ENCODE data around the gene AGBL1. TPM values are rescaled to one million over a fixed set of nuclear protein-coding genes. Genes with fewer than 3 reads are reported as not detected.

AGBL1 gene
- total RNA-seq, 1 donor from 2014 or later: not detected

GRCh38 chr15:86127547-86127946, 47.9 kb downstream of the AGBL1 start:
- Histone ChIP-seq H3K9me3 (replicated peaks) (no peaks in the 10 kb centered on the region), H3K4me1 (no peaks in the 10 kb centered on the region), H3K36me3 (no peaks in the 10 kb centered on the region), H3K27ac (replicated peaks) (no peak overlapping the region), H3K4me3 (no peak overlapping the region), H3K27me3 (ENCODE audit: low read depth) (peaks cover 13% of the 10 kb centered on the region)
- TF ChIP-seq CTCF (IDR thresholded peaks at IDR 0.05; ENCODE audit: borderline replicate concordance): no peak
- no peak for DNase-seq
- intact Hi-C loops (cut with micrococcal nuclease): no loop called here

GRCh38 chr15:86135041-86135440, 55.4 kb downstream of the AGBL1 start:
- no peaks in the 10 kb centered on the region for H3K9me3 ChIP-seq (replicated peaks)
- no peaks in the 10 kb centered on the region for H3K27me3 ChIP-seq (ENCODE audit: low read depth)
- DNase-seq: peak; percentile 17
- H3K36me3 ChIP-seq: no peaks in the 10 kb centered on the region
- intact Hi-C loops (cut with micrococcal nuclease): no loop called here
- H3K4me1 ChIP-seq: no peaks in the 10 kb centered on the region
- no peak overlapping the region for H3K4me3 ChIP-seq
- no peak overlapping the region for H3K27ac ChIP-seq (replicated peaks)
- TF ChIP-seq CTCF (IDR thresholded peaks at IDR 0.05; ENCODE audit: borderline replicate concordance): no peak

DNA sequence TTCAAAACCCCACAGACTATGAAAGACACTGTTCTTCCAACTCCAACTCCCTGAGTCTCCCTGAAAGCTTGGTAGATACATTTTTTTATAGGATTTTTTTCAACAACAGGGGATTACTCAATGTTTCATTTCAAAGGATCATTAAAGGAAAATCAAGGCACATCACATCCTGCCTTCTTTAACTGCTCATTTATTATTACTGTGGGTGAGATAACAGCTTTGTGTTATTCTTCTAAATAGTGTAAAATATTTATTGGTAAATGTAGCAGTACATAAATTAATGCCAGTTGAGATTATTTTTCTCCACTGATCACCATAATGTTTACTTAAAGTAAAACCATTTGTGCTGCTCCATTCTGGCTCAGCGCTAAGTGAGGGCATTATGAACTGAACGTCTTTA, 57.2 kb downstream of the AGBL1 start:
- H3K4me1 ChIP-seq: no peaks in the 10 kb centered on the region
- H3K4me3 ChIP-seq: no peak overlapping the region
- no peak for DNase-seq
- intact Hi-C loops (cut with micrococcal nuclease): no loop called here
- TF ChIP-seq CTCF (IDR thresholded peaks at IDR 0.05; ENCODE audit: borderline replicate concordance): no peak
- H3K27ac ChIP-seq (replicated peaks): no peak overlapping the region
- no peaks in the 10 kb centered on the region for H3K27me3 ChIP-seq (ENCODE audit: low read depth)
- no peaks in the 10 kb centered on the region for H3K36me3 ChIP-seq
- no peaks in the 10 kb centered on the region for H3K9me3 ChIP-seq (replicated peaks)

GRCh38 chr15:86138798-86139197, 59.1 kb downstream of the AGBL1 start:
- H3K36me3 ChIP-seq: no peaks in the 10 kb centered on the region
- H3K4me3 ChIP-seq: no peak overlapping the region
- H3K27me3 ChIP-seq (ENCODE audit: low read depth): no peaks in the 10 kb centered on the region
- intact Hi-C loops (cut with micrococcal nuclease): no loop called here
- H3K27ac ChIP-seq (replicated peaks): no peak overlapping the region
- H3K4me1 ChIP-seq: no peaks in the 10 kb centered on the region
- TF ChIP-seq CTCF (IDR thresholded peaks at IDR 0.05; ENCODE audit: borderline replicate concordance): no peak
- DNase-seq: no peak
- H3K9me3 ChIP-seq (replicated peaks): no peaks in the 10 kb centered on the region

DNA sequence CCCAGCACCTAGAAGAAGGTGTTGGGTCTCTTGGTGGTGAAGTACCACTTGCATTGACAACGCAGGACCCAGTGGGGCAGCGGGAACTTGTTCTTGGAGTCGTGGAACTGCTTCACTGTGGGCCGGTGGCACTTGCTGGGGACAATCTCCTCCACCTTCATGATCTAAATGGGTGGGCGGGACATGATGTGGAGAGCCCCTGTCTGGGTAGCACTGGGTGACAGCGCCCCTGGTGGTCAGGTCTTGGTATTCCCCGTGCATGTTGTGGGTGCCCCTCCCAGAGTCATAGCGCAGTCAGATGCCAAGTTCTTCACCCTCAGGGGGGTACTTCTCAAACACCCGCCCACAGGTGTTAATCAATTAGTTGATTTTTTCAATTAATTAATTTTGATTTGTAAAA, 60.2 kb downstream of the AGBL1 start:
- H3K9me3 ChIP-seq (replicated peaks): no peaks in the 10 kb centered on the region
- H3K27ac ChIP-seq (replicated peaks): no peak overlapping the region
- H3K4me3 ChIP-seq: no peak overlapping the region
- no peaks in the 10 kb centered on the region for H3K36me3 ChIP-seq
- no peak for TF ChIP-seq CTCF (IDR thresholded peaks at IDR 0.05; ENCODE audit: borderline replicate concordance)
- no peaks in the 10 kb centered on the region for H3K27me3 ChIP-seq (ENCODE audit: low read depth)
- intact Hi-C loops (cut with micrococcal nuclease): no loop called here
- no peaks in the 10 kb centered on the region for H3K4me1 ChIP-seq
- DNase-seq: no peak

DNA sequence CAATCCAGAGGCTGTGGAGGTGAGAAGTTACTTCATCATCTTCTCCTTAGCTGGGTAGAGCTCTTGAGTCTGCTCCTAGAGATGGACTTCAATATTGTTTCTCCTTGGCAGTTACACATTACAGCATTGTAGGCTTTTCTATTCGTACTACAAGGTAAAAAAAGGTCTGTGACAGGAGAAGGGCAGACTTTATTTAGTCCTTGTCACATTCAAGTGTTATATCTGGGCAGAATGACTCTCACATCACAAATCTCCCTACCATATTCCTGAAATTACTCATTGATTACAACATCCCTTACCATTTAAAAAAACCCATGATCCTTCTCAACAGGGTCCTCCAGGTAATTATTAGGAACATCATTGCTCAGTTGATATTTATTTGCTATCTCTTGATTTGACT, 75.0 kb downstream of the AGBL1 start:
- no peak for DNase-seq
- Histone ChIP-seq H3K27ac (replicated peaks) (no peak overlapping the region), H3K4me1 (no peaks in the 10 kb centered on the region), H3K4me3 (no peak overlapping the region), H3K9me3 (replicated peaks) (peaks cover 30% of the 10 kb centered on the region), H3K36me3 (no peaks in the 10 kb centered on the region), H3K27me3 (ENCODE audit: low read depth) (peaks cover 7% of the 10 kb centered on the region)
- intact Hi-C loops (cut with micrococcal nuclease): no loop called here
- TF ChIP-seq CTCF (IDR thresholded peaks at IDR 0.05; ENCODE audit: borderline replicate concordance): no peak

Data from left ventricle myocardium inferior (tissue), 1 donor.